ENCODE measurements around the gene ROBO1. TPM values are rescaled to one million over a fixed set of nuclear protein-coding genes. Genes with fewer than 3 reads are reported as not detected.
"Not testable (repeated sequence)": the region's sequence is repeated elsewhere in the genome, so short reads cannot be mapped to it uniquely, and the experiment has no call there.

ROBO1 gene
- polyA plus RNA-seq, 1 donor (not counting 4 experiments of a cell fraction or from before 2014, with no cell fraction given) = 27.1 TPM

DNA sequence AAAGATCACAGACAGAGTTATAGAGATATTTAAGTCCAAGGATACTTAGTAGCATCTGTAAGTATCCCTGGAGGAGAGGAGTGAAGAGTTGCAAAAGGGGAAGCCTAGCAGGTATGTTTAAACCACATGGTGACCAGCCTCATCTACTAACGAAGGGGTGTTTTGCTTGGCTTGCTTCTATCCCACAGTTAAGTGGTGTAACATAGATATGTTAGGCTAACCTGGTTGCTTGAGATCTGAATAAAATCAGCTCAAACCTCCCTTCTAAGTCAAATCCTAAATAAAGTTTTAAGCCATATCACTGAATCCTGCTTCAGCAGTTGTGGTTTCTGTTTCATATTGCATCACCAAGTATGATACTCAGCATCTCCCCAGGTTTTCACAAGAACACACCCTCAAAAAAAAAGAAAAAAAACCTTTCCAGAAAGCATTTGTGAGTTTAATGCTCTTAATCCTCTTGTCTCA lies 880.2 kb downstream of the ROBO1 start:
- Histone ChIP-seq H3K4me2 (ENCODE audit: control insufficient read depth, extremely low read depth, insufficient read depth, low read depth, low read length) (peak overlapping the region; percentile 33), H3K4me1 (ENCODE audit: control insufficient read depth, extremely low read depth, insufficient read depth, low read length) (peaks cover 21% of the 10 kb centered on the region), H3K79me2 (ENCODE audit: control insufficient read depth, insufficient read depth, low read length) (peaks cover 1% of the 10 kb centered on the region), H3K27me3 (ENCODE audit: control insufficient read depth, extremely low read depth, insufficient read depth, low read length) (no peaks in the 10 kb centered on the region), H3K9me1 (ENCODE audit: control insufficient read depth, extremely low read depth, insufficient read depth, low read length) (no peaks in the 10 kb centered on the region), H3K9me3 (ENCODE audit: control insufficient read depth, low read depth, low read length) (no peaks in the 10 kb centered on the region), H3K36me3 (ENCODE audit: control insufficient read depth in 2 of 2, extremely low read depth in 1 of 2, insufficient read depth in 2 of 2, low read length in 2 of 2) (no peaks in the 10 kb centered on the region), H3K4me3 (ENCODE audit: control insufficient read depth in 2 of 3, extremely low read depth in 1 of 3, insufficient read depth in 2 of 3, low read depth in 1 of 3, low read length in 3 of 3) (peak overlapping the region in 1 of 3 experiments; percentile 11), H2AFZ (ENCODE audit: control insufficient read depth, low read length) (no peak overlapping the region), H4K20me1 (ENCODE audit: control insufficient read depth, extremely low read depth, insufficient read depth, low read length) (no peaks in the 10 kb centered on the region), H3K27ac (ENCODE audit: control insufficient read depth, insufficient read depth, low read length) (peak overlapping the region; percentile 38), H3K9ac (ENCODE audit: control insufficient read depth, extremely low read depth, insufficient read depth, low read length) (no peak overlapping the region)
- FAIRE-seq (no peak), DNase-seq (ENCODE audit: low read depth, low spot score) (no peak)
- dilution Hi-C loops (cut with MboI; ENCODE audit: extremely low pct_ligation_motif_present, low sequenced_read_pairs) = no loop called here
- TF ChIP-seq CTCF (optimal IDR thresholded peaks at IDR 0.05 in 1 of 3, IDR thresholded peaks at IDR 0.05 in 1 of 3, conservative IDR thresholded peaks at IDR 0.05 in 1 of 3; ENCODE audit: extremely low read depth in 1 of 3, insufficient read depth in 2 of 3, low read length in 3 of 3) (no peak), EZH2 (IDR thresholded peaks at IDR 0.05; ENCODE audit: low read length) (no peak)

DNA sequence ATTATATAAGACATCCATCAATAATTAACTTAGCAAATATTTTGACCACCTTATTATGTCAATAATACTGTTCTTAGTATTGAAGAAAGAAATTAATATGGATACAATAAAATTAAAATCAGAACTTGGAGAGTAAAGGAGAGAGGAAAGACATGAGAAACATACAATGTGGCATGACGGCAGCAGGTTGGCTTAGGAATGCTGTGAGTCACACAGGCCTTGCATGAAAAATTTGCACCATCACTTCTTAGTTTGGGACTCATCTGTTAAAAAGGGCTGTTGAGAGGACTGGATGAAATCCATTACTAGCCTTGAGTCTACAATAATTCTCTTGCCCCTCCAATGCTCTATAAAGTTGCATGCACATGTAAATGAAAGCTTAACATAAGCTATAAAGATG lies 880.8 kb downstream of the ROBO1 start:
- Histone ChIP-seq H4K20me1 (ENCODE audit: control insufficient read depth, extremely low read depth, insufficient read depth, low read length) (no peaks in the 10 kb centered on the region), H3K27me3 (ENCODE audit: control insufficient read depth, extremely low read depth, insufficient read depth, low read length) (no peaks in the 10 kb centered on the region), H3K27ac (ENCODE audit: control insufficient read depth, insufficient read depth, low read length) (peak overlapping the region; percentile 38), H3K4me3 (ENCODE audit: control insufficient read depth in 2 of 3, extremely low read depth in 1 of 3, insufficient read depth in 2 of 3, low read depth in 1 of 3, low read length in 3 of 3) (no peak overlapping the region), H3K4me1 (ENCODE audit: control insufficient read depth, extremely low read depth, insufficient read depth, low read length) (peaks cover 21% of the 10 kb centered on the region), H3K4me2 (ENCODE audit: control insufficient read depth, extremely low read depth, insufficient read depth, low read depth, low read length) (peak overlapping the region; percentile 33), H3K9ac (ENCODE audit: control insufficient read depth, extremely low read depth, insufficient read depth, low read length) (no peak overlapping the region), H3K9me1 (ENCODE audit: control insufficient read depth, extremely low read depth, insufficient read depth, low read length) (no peaks in the 10 kb centered on the region), H2AFZ (ENCODE audit: control insufficient read depth, low read length) (no peak overlapping the region), H3K36me3 (ENCODE audit: control insufficient read depth in 2 of 2, extremely low read depth in 1 of 2, insufficient read depth in 2 of 2, low read length in 2 of 2) (no peaks in the 10 kb centered on the region), H3K79me2 (ENCODE audit: control insufficient read depth, insufficient read depth, low read length) (peaks cover 1% of the 10 kb centered on the region), H3K9me3 (ENCODE audit: control insufficient read depth, low read depth, low read length) (no peaks in the 10 kb centered on the region)
- FAIRE-seq = peak; percentile 93
- dilution Hi-C loops (cut with MboI; ENCODE audit: extremely low pct_ligation_motif_present, low sequenced_read_pairs) = no loop called here
- no peak for DNase-seq (ENCODE audit: low read depth, low spot score)
- TF ChIP-seq CTCF (optimal IDR thresholded peaks at IDR 0.05 in 1 of 3, IDR thresholded peaks at IDR 0.05 in 1 of 3, conservative IDR thresholded peaks at IDR 0.05 in 1 of 3; ENCODE audit: extremely low read depth in 1 of 3, insufficient read depth in 2 of 3, low read length in 3 of 3) (no peak), EZH2 (IDR thresholded peaks at IDR 0.05; ENCODE audit: low read length) (no peak)

DNA sequence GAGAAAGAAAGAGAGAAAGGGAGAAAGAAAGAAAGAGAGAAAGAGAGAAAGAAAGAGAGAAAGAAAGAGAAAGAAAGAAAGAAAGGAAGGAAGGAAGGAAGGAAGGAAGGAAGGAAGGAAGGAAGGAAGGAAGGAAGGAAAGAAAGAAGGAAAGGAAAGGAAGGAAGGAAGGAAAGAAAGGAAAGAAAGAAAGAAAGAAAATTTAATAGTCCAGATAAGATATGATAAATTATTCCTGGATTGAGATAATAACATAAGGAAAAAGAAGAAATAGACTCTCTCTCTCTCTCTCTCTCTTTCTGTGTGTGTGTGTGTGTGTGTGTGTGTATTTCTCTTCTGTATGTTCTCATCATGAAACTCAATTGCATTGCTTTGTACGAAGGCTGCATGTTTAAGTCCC lies 883.2 kb downstream of the ROBO1 start:
- H3K79me2 ChIP-seq (ENCODE audit: control insufficient read depth, insufficient read depth, low read length); H3K4me3 ChIP-seq (ENCODE audit: control insufficient read depth in 2 of 3, extremely low read depth in 1 of 3, insufficient read depth in 2 of 3, low read depth in 1 of 3, low read length in 3 of 3); H3K27ac ChIP-seq (ENCODE audit: control insufficient read depth, insufficient read depth, low read length); dilution Hi-C loops (cut with MboI; ENCODE audit: extremely low pct_ligation_motif_present, low sequenced_read_pairs); FAIRE-seq; H3K9ac ChIP-seq (ENCODE audit: control insufficient read depth, extremely low read depth, insufficient read depth, low read length); H4K20me1 ChIP-seq (ENCODE audit: control insufficient read depth, extremely low read depth, insufficient read depth, low read length); H3K9me3 ChIP-seq (ENCODE audit: control insufficient read depth, low read depth, low read length); H2AFZ ChIP-seq (ENCODE audit: control insufficient read depth, low read length); H3K36me3 ChIP-seq (ENCODE audit: control insufficient read depth in 2 of 2, extremely low read depth in 1 of 2, insufficient read depth in 2 of 2, low read length in 2 of 2); DNase-seq (ENCODE audit: low read depth, low spot score); H3K27me3 ChIP-seq (ENCODE audit: control insufficient read depth, extremely low read depth, insufficient read depth, low read length); H3K4me2 ChIP-seq (ENCODE audit: control insufficient read depth, extremely low read depth, insufficient read depth, low read depth, low read length); H3K9me1 ChIP-seq (ENCODE audit: control insufficient read depth, extremely low read depth, insufficient read depth, low read length): not testable (repeated sequence)
- peaks cover 21% of the 10 kb centered on the region for H3K4me1 ChIP-seq (ENCODE audit: control insufficient read depth, extremely low read depth, insufficient read depth, low read length)
